Rectal smooth muscle tissue (tissue), 1 donor: ENCODE data around the gene PPP1CA.

Experiments used
- H3K27ac ChIP-seq: one replicate; pipeline ENCODE4 v1.7.0; 2013; ENCODE audit warnings: low read depth, low read length, inconsistent platforms
- H3K27me3 ChIP-seq: one replicate; pipeline ENCODE4 v1.7.0; 2013; ENCODE audit warnings: low read length; ENCODE audit not compliant: control insufficient read depth, insufficient read depth
- H3K36me3 ChIP-seq: one replicate; pipeline ENCODE4 v1.7.0; 2013; ENCODE audit warnings: low read length; ENCODE audit not compliant: control insufficient read depth, insufficient read depth
- H3K4me1 ChIP-seq: one replicate; pipeline ENCODE4 v1.7.0; 2013; ENCODE audit warnings: low read length; ENCODE audit not compliant: control insufficient read depth, insufficient read depth
- H3K4me3 ChIP-seq: one replicate; pipeline ENCODE4 v1.7.0; 2013; ENCODE audit warnings: low read length
- H3K9ac ChIP-seq: one replicate; pipeline ENCODE4 v1.7.0; 2013; ENCODE audit warnings: low read length

The PPP1CA gene

GRCh38 chr11:67390947-67391303, 10.7 kb downstream of the PPP1CA start:
- Histone ChIP-seq H3K4me3 (peak overlapping the region; percentile 89), H3K27me3 (no peaks in the 10 kb centered on the region), H3K27ac (peak overlapping the region; percentile 87), H3K4me1 (peaks cover 9% of the 10 kb centered on the region), H3K36me3 (no peaks in the 10 kb centered on the region), H3K9ac (peak overlapping the region; percentile 42)

- Histone ChIP-seq H3K9ac (peak overlapping the region; percentile 27), H3K27ac (no peak overlapping the region), H3K4me3 (no peak overlapping the region), H3K36me3 (no peaks in the 10 kb centered on the region), H3K27me3 (no peaks in the 10 kb centered on the region), H3K4me1 (peaks cover 9% of the 10 kb centered on the region)
These were observed 12.2 kb downstream of the PPP1CA start for GRCh38 chr11:67389477-67389876.

- Histone ChIP-seq H3K4me1 (peaks cover 7% of the 10 kb centered on the region), H3K4me3 (no peak overlapping the region), H3K9ac (no peak overlapping the region), H3K27me3 (no peaks in the 10 kb centered on the region), H3K36me3 (no peaks in the 10 kb centered on the region), H3K27ac (no peak overlapping the region)
These were observed 14.1 kb downstream of the PPP1CA start for GRCh38 chr11:67387518-67387917.

DNA sequence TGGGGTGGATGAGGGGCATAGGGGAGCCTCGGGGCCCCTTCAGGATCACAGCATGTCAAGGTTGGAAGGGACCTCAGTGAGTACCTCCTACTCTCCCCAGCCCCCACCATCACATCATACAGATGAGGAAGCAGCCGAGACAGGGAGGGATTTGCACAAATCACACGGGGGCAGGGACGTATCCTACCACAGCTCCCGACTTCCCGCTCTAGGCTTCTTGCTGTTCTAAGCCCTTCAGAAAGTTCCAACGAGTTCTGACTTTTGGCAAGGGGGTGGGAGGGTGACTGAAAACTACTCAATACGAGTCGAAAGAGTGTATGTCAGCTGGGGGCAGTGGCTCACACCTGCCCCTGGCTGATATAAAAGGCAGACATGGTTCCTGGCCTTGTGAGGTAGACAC, 14.6 kb downstream of the PPP1CA start:
- Histone ChIP-seq H3K27me3 (no peaks in the 10 kb centered on the region), H3K27ac (no peak overlapping the region), H3K36me3 (no peaks in the 10 kb centered on the region), H3K4me3 (no peak overlapping the region), H3K4me1 (peaks cover 4% of the 10 kb centered on the region), H3K9ac (no peak overlapping the region)

DNA sequence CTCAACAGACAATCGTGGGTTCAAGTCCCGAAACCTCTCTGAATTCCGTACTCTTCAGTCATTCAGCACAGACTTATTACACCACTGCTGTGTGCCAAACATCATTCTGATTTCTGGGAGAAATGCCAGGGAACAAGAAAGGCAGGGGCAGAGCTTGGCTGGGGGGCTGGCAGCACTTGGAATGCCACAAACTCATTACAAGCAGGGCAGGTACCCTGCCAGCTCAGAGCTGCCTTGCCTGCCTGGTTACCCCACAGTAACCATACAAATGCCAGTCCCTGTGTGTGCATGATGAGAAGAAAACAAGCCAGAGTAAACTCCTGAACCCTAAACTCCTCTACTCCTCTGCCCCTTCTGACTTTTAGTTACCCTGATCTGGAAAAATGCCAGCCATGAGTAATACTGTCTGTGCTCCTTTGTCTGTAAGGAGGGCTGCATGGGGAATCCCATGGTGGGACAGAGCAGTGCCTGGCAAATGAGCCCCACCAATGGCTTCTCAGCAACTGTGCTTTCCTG, 16.7 kb downstream of the PPP1CA start:
- H3K4me3 ChIP-seq = no peak overlapping the region
- no peak overlapping the region for H3K27ac ChIP-seq
- no peaks in the 10 kb centered on the region for H3K27me3 ChIP-seq
- H3K4me1 ChIP-seq = no peaks in the 10 kb centered on the region
- no peak overlapping the region for H3K9ac ChIP-seq
- H3K36me3 ChIP-seq = no peaks in the 10 kb centered on the region

GRCh38 chr11:67382276-67383136, 19.2 kb downstream of the PPP1CA start:
- no peak overlapping the region for H3K9ac ChIP-seq
- no peak overlapping the region for H3K27ac ChIP-seq
- H3K4me1 ChIP-seq = no peaks in the 10 kb centered on the region
- H3K27me3 ChIP-seq = no peaks in the 10 kb centered on the region
- H3K36me3 ChIP-seq = no peaks in the 10 kb centered on the region
- no peak overlapping the region for H3K4me3 ChIP-seq

DNA sequence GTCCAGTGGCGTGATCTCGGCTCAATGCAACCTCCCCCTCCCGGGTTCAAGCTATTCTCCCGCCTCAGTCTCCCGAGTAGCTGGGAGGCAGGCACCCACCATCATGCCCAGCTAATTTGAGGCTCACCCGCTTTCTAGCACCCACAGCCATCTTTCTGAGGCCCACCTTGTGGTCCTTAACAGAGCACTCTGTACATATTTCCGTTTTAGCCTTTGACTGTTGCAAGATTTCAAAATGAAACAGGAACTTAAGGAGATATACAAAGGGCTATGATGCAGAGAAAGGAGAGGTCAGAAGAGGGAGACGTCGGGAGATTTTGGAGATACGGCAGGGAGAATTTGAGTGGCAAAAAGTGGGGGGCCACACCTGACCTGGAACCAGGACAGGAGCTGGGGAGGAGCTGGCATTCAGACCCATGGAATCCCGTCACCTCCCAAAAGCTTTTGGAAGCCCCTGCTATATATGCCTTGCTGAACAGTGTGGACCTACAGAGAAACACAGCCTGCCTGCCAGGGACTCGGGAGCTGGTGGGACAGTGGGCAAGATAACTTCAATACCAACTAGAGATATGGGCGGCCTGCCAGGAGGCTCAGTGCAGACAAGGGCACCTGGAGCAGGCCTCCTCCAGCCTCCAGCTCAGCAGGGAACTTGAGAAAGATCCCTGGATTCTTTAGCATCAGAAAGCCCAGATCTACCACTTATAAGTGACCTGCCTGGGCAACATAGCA, 20.2 kb downstream of the PPP1CA start:
- H3K27ac ChIP-seq = no peak overlapping the region
- H3K27me3 ChIP-seq = no peaks in the 10 kb centered on the region
- H3K4me1 ChIP-seq = no peaks in the 10 kb centered on the region
- H3K4me3 ChIP-seq = no peak overlapping the region
- H3K36me3 ChIP-seq = no peaks in the 10 kb centered on the region
- no peak overlapping the region for H3K9ac ChIP-seq

GRCh38 chr11:67379061-67380058, 22.3 kb downstream of the PPP1CA start:
- peaks cover 4% of the 10 kb centered on the region for H3K4me1 ChIP-seq
- no peaks in the 10 kb centered on the region for H3K36me3 ChIP-seq
- H3K9ac ChIP-seq = no peak overlapping the region
- H3K27ac ChIP-seq = no peak overlapping the region
- no peak overlapping the region for H3K4me3 ChIP-seq
- H3K27me3 ChIP-seq = no peaks in the 10 kb centered on the region

GRCh38 chr11:67378544-67378943, 23.1 kb downstream of the PPP1CA start:
- no peak overlapping the region for H3K9ac ChIP-seq
- no peak overlapping the region for H3K4me3 ChIP-seq
- H3K36me3 ChIP-seq = no peaks in the 10 kb centered on the region
- H3K27ac ChIP-seq = no peak overlapping the region
- H3K4me1 ChIP-seq = peaks cover 9% of the 10 kb centered on the region
- no peaks in the 10 kb centered on the region for H3K27me3 ChIP-seq

- Histone ChIP-seq H3K9ac (no peak overlapping the region), H3K36me3 (no peaks in the 10 kb centered on the region), H3K4me3 (no peak overlapping the region), H3K27me3 (no peaks in the 10 kb centered on the region), H3K4me1 (peaks cover 9% of the 10 kb centered on the region), H3K27ac (no peak overlapping the region)
These were observed 24.5 kb downstream of the PPP1CA start for GRCh38 chr11:67376873-67377808.

GRCh38 chr11:67376063-67376820, 25.4 kb downstream of the PPP1CA start:
- H3K9ac ChIP-seq = no peak overlapping the region
- H3K36me3 ChIP-seq = no peaks in the 10 kb centered on the region
- peaks cover 16% of the 10 kb centered on the region for H3K4me1 ChIP-seq
- H3K27ac ChIP-seq = no peak overlapping the region
- no peak overlapping the region for H3K4me3 ChIP-seq
- H3K27me3 ChIP-seq = no peaks in the 10 kb centered on the region
